GM18951 (cell line): ENCODE results near the gene BAD.

ENCODE experiments used
- POLR2A ChIP-seq: IDR thresholded peaks from 4 replicates; pipeline ENCODE4 v1.6.1; 2011; ENCODE audit warnings: mild to moderate bottlenecking; ENCODE audit not compliant: insufficient read length, insufficient read depth; ENCODE audit errors: extremely low read depth
- in situ Hi-C: fragments of 300-500 bp; cut with MboI; formaldehyde crosslinking; loops from one replicate; pipeline ENCODE4 v1.12.0; 2022; ENCODE audit warnings: low sequenced_read_pairs, mixed read lengths, inconsistent platforms; ENCODE audit not compliant: unreplicated experiment

Gene BAD

DNA sequence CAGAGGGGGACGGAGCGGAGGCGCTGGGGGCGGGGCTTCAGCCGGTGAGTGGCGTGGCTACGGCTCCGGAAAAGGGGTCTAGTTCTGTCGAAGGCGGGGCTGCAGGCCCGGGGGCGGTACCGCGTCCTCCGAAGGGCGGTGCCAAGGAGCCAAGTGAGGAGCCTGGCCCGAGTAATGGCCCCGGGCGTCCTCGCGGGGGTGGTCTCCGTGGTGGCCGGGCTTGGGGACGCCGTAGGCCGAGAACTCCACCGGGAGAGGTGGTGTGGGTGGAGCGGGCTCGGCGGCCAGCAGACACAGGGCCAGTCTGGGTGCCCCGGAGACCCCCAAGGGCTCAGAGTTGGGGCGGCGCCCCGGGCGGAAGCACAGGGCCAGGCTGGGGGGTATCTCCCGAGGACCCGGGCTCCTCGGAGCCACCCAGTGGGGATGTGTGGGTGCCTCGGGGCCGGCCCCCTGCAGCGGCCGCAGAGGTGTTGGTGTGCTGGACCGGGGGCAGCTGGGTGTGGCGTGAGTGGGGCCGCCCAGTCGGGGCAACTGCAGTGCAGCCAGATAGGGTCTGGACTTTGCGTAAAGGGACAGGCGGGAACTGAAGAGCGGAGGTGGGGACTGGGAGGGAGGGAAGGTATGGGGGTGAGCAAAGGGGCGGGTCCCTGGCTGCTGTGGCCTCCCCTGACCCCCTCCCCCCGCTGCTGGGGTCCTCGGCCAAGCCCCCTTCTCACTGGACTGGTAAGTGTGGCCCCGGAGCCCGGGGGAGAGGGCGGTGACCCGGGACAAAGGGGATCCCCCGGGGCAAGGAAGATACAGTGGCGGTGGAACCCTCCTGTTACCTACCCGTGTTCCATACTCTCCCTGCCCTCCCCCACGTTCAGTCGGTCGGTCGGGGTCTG lies 42.7 kb downstream of the BAD start:
- in situ Hi-C loops, result no loop called here
- peak; percentile 70 for TF ChIP-seq POLR2A

DNA sequence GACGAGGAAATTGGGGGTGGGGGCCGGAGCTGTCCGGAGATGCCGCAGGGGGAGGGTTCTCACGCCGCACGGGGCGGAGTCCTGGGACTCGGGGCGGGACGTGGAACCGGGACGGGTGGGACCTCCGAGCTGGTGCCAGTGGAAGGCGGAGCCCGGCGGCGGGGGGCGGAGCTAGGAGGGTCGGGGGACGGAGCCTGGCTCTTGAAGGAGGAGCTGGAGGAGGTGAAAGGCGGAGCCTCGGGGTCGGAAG lies 43.3 kb downstream of the BAD start:
- in situ Hi-C loops, result no loop called here
- no peak for TF ChIP-seq POLR2A

DNA sequence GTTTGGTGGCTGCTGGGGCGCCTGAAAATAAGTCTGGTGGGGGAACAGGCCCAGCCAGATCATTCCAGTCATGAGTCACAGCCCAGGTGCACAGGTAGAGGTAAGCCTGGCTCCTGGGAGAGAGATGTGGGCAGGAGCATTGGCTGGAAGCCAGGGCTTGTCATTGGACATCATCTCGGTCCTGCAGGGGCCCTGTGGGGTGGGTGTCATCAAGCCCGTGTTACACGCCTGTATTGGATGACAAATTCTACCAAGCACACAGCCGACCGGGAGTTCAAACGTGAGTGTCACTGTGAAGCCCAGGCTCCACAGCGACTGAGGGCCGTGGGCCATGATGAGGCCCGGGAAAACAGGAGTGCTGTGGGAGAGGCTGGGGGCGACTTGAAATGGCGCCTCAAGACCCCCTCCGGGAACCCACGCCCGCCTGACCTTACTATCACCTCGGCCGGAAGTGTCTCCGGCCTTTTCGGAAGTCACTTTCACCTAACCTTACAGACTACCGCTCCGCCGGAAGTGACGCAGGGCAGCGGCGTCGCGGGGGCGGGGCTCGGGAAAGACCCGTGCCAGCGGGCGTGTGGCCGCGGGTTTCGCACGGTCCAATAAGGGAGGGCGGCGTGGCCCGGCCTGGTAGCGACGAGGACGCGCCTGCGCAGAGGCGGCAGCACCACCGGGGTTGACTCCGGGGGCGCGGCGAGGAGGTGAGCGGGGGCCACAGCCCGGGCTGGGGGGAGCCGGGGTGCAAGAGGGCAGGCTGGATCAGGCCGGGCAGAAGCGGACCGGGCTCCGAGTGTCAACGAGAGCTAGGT lies 43.8 kb downstream of the BAD start, which contains the start of gene FKBP2:
TSS of gene FKBP2 (plus strand) at position 661 of the 806 bp plus-strand sequence. CDS start 1,293 bp downstream, outside the sequence.
- in situ Hi-C loops, result no loop called here
- peak; percentile 82 for TF ChIP-seq POLR2A

DNA sequence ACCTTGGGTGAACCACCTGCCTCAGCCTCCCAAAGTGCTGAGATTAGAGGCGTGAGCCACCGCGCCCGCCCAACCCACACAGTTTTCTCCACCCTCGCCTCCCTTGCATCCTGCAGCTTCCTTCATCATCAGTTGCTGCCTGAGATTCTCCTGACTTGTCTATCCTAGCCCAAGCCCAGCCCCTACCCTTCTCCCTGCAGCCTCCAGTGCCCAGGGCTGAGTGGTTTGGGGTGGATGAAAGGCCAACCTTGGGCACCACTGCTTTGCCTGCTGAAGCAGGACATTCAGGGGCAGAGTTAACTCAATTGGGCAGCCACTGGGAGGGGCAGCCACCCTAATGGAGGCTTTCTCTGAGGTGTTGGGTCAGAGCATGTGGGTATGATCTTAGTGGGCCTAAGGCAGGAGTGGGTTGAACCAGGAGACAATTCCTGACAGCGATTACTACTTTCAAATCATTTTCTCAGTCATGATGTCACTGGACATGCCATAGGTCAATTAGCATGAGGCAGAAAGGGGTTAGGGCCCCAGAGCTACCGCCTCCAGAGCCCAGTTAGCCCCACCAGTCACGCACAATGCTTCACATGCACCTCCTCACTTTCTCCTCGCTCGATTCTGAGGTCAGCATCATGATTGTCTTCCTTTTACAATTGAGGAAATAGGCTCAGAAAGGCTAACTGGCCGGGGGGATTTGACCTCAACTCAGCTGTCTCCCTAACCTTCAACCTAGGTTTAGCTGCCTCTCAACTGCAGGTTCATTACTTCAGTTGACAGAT lies 44.6 kb downstream of the BAD start:
- in situ Hi-C loops, result no loop called here
- no peak for TF ChIP-seq POLR2A

DNA sequence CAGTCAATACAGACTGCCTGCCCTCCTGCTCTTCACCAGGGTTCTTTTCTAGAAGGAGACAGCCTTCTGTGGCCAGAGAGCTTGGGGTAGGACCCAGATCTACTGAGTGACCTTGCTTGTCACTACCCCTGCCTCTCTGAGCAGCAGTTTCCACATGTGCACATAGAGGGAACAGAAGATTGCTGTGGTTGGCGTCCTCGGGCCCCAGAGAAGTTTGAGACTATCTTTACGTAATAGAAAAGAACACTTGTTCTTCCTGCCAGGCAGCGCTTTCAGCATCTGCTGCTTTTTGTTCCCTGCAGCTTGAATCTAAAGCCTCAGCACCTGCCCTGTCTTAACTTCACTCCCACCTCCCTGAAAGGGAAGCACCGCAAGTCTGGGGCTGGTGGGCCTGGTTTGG lies 45.5 kb downstream of the BAD start:
- in situ Hi-C loops, result no loop called here
- TF ChIP-seq POLR2A, result no peak

DNA sequence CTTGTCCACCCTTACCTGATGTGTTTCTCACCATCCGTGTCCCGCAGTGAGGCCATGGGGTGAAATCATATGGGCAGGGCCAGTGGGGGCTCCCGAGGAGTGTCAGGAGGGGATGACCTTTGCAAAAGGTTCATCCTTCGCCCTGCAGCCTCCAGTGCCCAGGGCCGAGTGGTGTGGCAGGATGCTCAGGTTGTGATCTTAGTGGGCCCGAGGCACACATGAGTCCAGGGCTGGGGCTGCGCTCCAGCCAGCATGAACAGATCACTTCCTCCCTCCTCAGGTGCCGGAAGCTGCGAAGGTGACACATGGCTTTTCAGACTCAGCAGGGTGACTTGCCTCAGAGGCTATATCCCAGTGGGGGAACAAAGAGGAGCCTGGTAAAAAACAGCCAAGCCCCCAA lies 46.4 kb downstream of the BAD start:
- no peak for TF ChIP-seq POLR2A
- in situ Hi-C loops, result no loop called here

DNA sequence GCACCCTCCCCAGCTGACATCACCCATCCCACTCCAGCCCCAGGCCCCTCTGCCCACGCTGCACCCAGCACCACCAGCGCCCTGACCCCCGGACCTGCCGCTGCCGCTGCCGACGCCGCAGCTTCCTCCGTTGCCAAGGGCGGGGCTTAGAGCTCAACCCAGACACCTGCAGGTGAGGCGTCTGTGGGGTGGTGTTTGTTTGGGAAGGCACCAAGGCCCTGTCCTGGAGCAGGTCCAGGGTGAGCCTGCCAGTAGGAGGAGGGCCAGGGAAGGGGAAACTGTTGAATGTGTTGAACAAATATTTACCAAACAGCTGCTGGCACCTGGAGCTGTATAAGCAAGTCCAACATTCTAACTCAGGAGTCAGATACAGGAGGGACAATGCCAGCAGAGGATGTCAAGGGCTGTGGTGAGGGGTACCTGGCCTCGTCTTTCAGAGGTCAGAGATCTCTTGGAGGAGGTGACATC lies 46.9 kb downstream of the BAD start:
- no peak for TF ChIP-seq POLR2A
- in situ Hi-C loops, result no loop called here

DNA sequence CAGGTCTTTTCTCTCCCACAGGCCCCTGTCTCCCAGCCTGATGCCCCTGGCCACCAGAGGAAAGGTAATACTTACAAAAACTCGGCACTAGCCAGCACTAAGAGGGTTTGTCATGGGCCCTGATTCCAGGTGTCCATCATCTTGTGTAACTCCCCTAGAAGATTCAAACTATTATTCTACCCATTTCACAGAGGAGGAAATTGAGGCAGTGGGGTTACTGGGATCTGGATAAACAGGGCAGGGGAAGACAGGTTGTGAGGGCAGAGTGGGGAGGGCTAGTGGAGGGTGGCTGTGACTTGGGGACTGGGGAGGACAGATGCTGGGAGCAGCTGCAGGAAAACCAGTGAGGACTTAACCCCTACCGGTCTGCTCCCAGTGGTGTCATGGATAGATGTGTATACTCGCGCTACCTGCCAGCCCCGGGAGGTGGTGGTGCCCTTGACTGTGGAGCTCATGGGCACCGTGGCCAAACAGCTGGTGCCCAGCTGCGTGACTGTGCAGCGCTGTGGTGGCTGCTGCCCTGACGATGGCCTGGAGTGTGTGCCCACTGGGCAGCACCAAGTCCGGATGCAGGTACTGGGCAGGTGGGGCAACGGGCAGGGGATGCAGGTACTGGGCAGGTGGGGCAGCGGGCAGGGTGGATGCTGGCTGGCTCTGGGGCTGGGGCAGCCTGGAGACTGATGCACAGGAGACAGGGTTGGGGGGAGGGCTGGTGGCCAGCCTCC lies 48.9 kb downstream of the BAD start:
- in situ Hi-C loops, result no loop called here
- no peak for TF ChIP-seq POLR2A

DNA sequence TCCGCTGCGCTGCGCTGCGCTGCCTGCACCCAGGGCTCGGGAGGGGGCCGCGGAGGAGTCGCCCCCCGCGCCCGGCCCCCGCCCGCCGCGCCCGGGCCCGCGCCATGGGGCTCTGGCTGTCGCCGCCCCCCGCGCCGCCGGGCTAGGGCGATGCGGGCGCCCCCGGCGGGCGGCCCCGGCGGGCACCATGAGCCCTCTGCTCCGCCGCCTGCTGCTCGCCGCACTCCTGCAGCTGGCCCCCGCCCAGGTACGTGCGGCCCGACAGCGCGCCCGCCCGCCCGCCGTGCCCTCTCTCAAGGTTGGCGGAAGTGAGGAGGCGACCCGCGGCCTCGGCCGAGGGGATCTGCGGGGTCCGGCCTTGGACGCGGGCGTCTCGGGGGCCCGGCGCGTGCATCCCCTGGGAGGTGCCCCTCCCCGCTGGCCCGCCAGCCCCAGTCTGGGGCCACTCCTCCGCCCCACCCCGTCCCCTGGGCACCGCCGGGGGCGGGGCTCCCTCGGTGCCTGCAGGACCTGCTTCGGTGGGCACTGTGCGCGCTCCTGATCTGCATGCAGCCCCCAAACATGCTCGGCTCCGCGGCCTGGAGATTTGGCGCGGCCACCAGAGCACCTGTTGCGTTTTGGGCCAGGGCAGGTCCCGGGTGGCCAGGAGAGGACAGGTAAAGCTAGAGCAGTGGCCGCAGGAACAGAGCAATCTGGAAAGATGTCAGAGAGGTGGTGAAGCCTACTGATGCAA lies 49.7 kb downstream of the BAD start:
- in situ Hi-C loops, result no loop called here
- no peak for TF ChIP-seq POLR2A

DNA sequence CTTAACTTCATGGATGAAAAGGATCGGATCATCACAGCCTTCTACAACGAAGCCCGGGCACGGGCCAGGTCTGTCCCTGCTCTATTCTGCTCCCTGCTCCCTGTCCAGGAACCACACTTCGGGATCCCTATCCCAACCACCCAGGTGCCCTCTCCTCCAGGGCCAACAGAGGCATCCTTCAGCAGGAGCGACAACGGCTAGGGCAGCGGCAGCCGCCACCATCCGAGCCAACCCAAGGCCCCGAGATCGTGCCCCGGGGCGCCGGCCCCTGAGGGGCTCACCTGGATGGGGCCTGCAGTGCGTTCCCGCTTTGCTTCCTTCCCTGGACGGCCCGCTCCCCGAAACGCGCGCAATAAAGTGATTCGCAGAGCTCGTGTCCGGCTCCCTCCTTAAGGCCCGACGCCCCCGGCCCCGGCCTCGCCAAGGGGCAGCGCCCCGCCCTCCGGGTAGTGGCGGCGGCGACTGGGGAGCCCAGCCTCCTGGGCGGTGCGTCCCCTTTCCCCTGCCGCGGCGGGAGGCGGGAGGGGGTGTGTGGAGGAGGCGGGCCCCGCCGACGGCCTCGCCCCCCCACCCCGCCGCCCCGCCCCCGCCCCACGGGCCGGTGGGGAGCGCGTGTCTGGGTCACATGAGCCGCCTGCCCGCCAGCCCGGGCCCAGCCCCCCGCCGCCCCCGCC lies 50.4 kb downstream of the BAD start, which contains the start of gene VEGFB:
TSS of gene VEGFB (plus strand) at position 672 of the 674 bp plus-strand sequence. CDS start 250 bp downstream, outside the sequence.
- TF ChIP-seq POLR2A, result no peak
- in situ Hi-C loops, result no loop called here

DNA sequence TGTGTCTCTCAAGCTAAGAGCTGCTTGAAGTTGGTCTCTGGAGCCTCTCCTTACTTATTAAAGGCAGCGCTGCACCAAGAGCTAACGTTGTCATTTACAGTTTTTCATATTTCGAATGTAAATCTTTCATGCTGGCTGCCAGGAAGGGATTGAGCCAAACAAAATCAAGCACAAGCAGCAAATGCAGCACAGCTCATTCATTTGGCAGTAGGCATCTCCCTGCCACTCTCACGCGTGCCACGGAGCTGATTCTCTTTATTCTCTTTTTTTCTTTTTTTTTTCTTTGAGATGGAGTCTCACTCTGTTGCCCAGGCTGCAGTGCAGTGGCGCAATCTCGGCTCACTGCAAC lies 51.5 kb downstream of the BAD start:
- TF ChIP-seq POLR2A, result no peak
- in situ Hi-C loops, result no loop called here

DNA sequence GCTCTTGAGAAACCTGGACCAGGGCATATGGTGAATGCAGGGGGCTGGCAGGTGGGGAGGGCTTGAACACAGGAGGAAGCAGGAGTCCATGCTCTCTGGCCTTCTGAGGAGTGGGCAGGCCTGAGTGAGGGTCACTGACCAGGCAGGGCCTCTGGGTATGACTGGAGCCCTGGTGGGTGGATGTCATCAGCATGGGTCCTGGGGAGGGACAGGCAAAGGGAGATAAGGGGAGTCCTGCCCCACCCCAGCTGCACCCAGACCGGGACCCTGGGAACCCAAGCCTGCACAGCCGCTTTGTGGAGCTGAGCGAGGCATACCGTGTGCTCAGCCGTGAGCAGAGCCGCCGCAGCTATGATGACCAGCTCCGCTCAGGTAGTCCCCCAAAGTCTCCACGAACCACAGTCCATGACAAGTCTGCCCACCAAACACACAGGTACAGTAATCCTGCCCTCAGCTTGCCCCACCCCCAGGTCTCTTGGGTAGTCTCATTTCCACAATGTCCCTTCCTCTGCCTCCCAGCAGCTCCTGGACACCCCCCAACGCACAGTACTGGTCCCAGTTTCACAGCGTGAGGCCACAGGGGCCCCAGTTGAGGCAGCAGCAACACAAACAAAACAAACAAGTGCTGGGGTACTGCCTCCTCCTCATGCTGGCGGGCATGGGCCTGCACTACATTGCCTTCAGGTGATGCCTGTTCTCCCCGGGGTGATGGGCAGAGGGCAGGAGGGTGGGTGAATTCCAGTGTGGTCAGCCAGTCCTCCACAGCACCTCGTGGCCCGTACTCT lies 52.1 kb downstream of the BAD start:
- in situ Hi-C loops, result no loop called here

More for the DNA sequence above, 52.1 kb downstream of the BAD start:
- TF ChIP-seq POLR2A, result no peak
